RWPE1 (cell line): ENCODE measurements around the gene UPK1A.
A peak's percentile ranks its signal among the peaks of the same experiment; 100 is the strongest.

Experiments
- CTCF ChIA-PET: fragments of 350-600 bp; sonication (Branson Sonifier 250); formaldehyde crosslinking; extraction: SDS; loops from one replicate; lab custom pipeline; 2021; lab: Yijun Ruan, JAX
- POLR2A ChIA-PET: fragments of 400-600 bp; formaldehyde crosslinking; extraction: SDS; loops from one replicate; lab custom pipeline; 2020; ENCODE audit warnings: antibody characterized with exemption; ENCODE audit not compliant: low non-redundant PET; lab: Yijun Ruan, JAX
- DNase-seq: peaks from one replicate; pipeline ENCODE4 v3.0.0; 2012; ENCODE audit warnings: low spot score
- H3K27ac ChIP-seq: fragments of 450-650 bp; 2 replicates; pipeline ENCODE4 v1.5.1; 2017
- TF ChIP-seq, protein P1 (sequence below): fragments of 450-650 bp; conservative IDR thresholded peaks from 2 replicates; pipeline ENCODE4 v1.5.1; 2017; ENCODE audit warnings: low read depth, mild to moderate bottlenecking

UPK1A gene

DNA sequence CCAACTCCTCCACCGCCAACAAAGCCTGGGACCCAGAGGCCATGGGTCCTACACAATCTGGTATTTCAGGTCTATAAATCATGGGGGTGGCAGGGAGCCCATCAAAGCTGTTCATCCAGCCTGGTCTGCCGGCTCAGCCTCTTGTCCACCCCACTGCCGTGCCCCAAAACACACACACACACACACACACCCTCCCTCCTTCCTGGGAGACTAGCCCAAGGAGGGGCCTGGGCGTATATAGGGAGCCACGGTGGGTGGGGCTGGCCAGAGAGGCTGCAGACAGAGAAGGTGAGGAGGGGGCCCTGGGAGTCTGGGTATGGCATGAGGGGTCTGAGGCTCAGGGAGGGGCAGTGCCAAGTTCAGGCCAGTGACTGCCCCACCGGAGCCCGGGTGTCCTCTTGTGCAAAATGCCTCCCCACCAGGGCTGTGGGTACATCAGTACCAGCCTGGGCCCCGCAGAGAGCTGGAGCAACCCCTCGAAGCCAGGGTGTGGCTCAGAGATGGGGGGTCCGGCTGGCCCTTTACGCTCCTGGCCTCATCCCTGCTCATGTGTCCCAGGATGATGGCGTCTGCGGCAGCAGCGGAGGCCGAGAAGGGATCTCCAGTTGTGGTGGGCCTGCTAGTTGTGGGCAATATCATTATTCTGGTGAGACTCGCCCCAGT, at the start of gene UPK1A:
TSS of gene UPK1A (plus strand) at position 267 of the 663 bp plus-strand sequence. CDS start at position 563, 296 bp downstream.
- H3K27ac ChIP-seq, result no peak within 1 kb of the TSS
- ChIA-PET POLR2A (interaction anchor here (0.5 to 0.8 kb wide), 2 partner anchors 79 to 80 kb away, joined by 3 to 4 read pairs; partner anchors contain the start of genes PSENEN and U2AF1L4), CTCF (interaction anchor here (0.6 to 1.5 kb wide), 3 partner anchors 9 to 207 kb away, joined by 3 to 5 read pairs (median 4); no protein-coding TSS in a partner anchor)
- DNase-seq, result no peak
- TF ChIP-seq, protein P1, sequence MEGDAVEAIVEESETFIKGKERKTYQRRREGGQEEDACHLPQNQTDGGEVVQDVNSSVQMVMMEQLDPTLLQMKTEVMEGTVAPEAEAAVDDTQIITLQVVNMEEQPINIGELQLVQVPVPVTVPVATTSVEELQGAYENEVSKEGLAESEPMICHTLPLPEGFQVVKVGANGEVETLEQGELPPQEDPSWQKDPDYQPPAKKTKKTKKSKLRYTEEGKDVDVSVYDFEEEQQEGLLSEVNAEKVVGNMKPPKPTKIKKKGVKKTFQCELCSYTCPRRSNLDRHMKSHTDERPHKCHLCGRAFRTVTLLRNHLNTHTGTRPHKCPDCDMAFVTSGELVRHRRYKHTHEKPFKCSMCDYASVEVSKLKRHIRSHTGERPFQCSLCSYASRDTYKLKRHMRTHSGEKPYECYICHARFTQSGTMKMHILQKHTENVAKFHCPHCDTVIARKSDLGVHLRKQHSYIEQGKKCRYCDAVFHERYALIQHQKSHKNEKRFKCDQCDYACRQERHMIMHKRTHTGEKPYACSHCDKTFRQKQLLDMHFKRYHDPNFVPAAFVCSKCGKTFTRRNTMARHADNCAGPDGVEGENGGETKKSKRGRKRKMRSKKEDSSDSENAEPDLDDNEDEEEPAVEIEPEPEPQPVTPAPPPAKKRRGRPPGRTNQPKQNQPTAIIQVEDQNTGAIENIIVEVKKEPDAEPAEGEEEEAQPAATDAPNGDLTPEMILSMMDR, result no peak

DNA sequence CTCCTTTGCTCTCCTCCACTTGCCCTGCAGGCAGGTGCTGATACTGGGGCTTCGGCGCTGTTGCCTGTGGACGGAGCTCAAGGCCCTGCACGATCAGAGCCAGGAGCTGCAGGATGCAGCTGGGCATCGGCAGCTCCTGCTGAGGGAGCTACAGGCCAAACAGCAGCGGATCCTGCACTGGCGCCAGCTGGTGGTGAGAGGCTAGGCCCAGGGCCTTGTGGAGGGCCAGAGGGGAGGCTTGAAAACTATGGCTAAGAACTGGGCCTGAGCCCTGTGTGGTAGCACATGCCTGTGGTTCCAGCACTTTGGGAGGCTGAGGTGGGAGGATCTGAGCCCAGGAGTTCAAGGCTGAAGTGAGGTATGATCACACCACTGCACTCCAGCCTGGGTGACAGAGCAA, 47.5 kb upstream of the UPK1A start:
- TF ChIP-seq, protein P1, result no peak
- no peak for DNase-seq
- no peak overlapping the region for H3K27ac ChIP-seq
- ChIA-PET POLR2A (no interaction called here), CTCF (interaction anchor here (1.0 kb wide), 1 partner anchor 102 kb away, joined by 3 read pairs; no protein-coding TSS in a partner anchor)

DNA sequence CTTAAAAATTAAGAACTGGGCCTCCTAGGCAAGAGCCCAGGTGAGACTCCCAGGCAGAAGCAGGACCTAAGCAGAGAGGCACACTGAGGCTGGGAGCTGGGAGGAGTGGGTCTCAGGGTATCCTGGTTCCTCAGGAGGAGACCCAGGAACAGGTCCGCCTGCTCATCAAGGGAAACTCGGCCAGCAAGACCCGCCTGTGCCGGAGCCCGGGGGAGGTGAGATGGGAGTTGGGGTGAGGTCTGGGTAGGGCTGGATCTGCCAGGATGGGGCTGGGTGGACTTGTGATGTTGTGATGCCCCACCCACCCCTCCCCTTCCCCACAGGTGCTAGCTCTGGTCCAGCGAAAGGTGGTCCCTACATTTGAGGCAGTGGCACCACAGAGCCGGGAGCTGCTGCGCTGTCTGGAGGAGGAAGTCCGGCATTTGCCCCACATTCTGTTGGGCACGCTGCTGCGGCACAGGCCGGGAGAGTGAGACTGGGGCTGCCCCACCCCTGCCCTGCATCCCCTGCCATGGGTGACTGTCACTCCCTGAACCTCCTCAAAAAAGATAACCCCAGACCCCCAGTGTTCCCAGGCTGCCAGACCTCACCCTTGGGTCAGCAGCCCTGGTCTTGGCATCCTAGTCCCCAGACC, 46.9 kb upstream of the UPK1A start:
- no peak overlapping the region for H3K27ac ChIP-seq
- POLR2A ChIA-PET, result no interaction called here
- DNase-seq, result no peak
- CTCF ChIA-PET, result interaction anchor here (1.0 kb wide), 1 partner anchor 102 kb away, joined by 3 read pairs; no protein-coding TSS in a partner anchor
- TF ChIP-seq, protein P1, result no peak

DNA sequence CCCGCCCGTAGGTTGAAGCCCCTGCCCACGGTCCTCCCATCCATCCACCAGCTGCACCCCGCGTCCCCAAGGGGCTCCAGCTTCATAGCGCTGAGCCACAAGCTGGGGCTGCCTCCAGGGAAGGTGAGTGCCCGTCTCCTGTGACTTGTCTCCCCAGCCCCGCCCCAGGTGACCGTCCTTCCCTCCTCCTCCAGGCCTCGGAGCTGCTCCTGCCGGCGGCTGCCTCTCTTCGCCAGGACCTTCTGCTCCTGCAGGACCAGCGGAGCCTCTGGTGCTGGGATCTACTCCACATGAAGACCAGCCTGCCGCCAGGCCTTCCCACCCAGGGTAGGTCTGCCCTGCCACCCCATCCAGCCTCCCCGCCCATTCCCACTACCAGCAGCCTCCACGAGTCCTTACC, 46.3 kb upstream of the UPK1A start:
- ChIA-PET POLR2A (no interaction called here), CTCF (no interaction called here)
- no peak overlapping the region for H3K27ac ChIP-seq
- DNase-seq, result no peak
- TF ChIP-seq, protein P1, result no peak

DNA sequence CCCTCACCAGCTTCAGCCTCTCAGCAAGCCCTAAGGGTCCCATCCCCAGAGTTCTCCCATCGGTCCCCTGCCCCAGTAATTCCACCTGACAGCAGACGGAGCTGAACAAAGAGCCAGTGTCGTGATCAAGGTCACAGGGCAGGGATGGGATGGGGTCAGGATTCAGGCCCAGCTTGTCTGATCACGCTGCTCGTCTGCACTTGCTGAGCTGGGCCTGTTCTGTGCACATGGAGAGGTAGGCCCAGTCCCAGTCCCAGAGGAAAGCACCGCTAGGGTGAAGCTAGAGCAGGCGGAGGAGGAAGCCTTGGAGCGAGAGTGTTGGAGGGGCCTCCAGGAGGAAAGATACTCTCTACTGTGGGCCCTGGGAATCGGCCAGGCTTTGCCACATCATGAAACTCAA, 44.6 kb upstream of the UPK1A start:
- TF ChIP-seq, protein P1, result no peak
- DNase-seq, result no peak
- H3K27ac ChIP-seq, result 0 out of 2 replicates have a peak overlapping the region, but pooled peaks have one; percentile 2
- POLR2A ChIA-PET, result no interaction called here
- CTCF ChIA-PET, result interaction anchor here (0.5 to 0.6 kb wide), 2 partner anchors 73 to 637 kb away, joined by 3 to 7 read pairs; no protein-coding TSS in a partner anchor

DNA sequence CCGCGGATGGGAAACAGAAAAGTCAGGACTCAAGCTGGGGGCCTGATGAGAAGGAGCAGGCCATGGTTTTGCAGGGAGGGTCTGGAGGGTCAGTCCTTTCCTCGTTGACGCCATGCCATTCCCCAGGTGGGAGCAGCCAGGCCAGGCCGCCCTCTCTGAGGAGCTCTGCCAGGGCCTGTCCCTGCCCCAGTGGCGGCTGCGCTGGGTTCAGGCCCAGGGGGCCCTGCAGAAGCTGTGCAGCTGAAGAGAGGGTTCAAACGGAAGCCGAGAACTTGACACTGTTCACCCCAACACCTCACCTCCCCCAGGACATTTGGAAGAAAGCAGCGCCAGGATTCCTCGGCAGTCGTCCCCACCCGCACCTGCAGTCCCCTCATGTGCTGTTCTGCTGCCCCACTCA, 43.6 kb upstream of the UPK1A start:
- peak overlapping the region; percentile 17; the same call in 1 of the 2 replicates for H3K27ac ChIP-seq
- no peak for DNase-seq
- TF ChIP-seq, protein P1, result no peak
- POLR2A ChIA-PET, result no interaction called here
- CTCF ChIA-PET, result no interaction called here
